Activated naive CD4-positive, alpha-beta T cell treated with anti-CD3 and anti-CD28 coated beads, Interleukin-2, amount 50 U/mL, for 24 hours (primary cell): Measurements from ENCODE around the gene NID2.
A peak's percentile ranks its signal among the peaks of the same experiment; 100 is the strongest.

Experiments
- H3K27ac Mint-ChIP-seq: one replicate; pipeline ENCODE4 v1.8.0; 2021; ENCODE audit warnings: mild to moderate bottlenecking, mixed read lengths
- H3K27me3 Mint-ChIP-seq: one replicate; pipeline ENCODE4 v1.8.0; 2021; ENCODE audit warnings: mixed read lengths
- H3K36me3 Mint-ChIP-seq: one replicate; pipeline ENCODE4 v1.8.0; 2021; ENCODE audit warnings: mixed read lengths
- H3K4me1 Mint-ChIP-seq: one replicate; pipeline ENCODE4 v1.8.0; 2021; ENCODE audit warnings: mixed read lengths
- H3K4me3 Mint-ChIP-seq: one replicate; pipeline ENCODE4 v1.8.0; 2021; ENCODE audit warnings: mild to moderate bottlenecking, mixed read lengths
- H3K9me3 Mint-ChIP-seq: one replicate; pipeline ENCODE4 v1.8.0; 2021; ENCODE audit warnings: mixed read lengths

The NID2 gene

GRCh38 chr14:51989293-51990234 is 79.3 kb downstream of the NID2 start, which contains the start of gene RTRAF:
Gene RTRAF (plus strand): TSS chr14:51989546. CDS start chr14:51989640, 94 bp downstream.
- Mint-ChIP-seq H3K9me3 (no peaks in the 10 kb centered on the region), H3K36me3 (peaks cover 12% of the 10 kb centered on the region), H3K4me3 (peak within 1 kb of the TSS; percentile 98), H3K27ac (peak within 1 kb of the TSS; percentile 99), H3K4me1 (peaks cover 41% of the 10 kb centered on the region), H3K27me3 (no peaks in the 10 kb centered on the region)

- Mint-ChIP-seq H3K27me3 (no peaks in the 10 kb centered on the region), H3K4me1 (peaks cover 31% of the 10 kb centered on the region), H3K9me3 (no peaks in the 10 kb centered on the region), H3K27ac (peak overlapping the region; percentile 86), H3K36me3 (peaks cover 7% of the 10 kb centered on the region), H3K4me3 (peak overlapping the region; percentile 98)
Observed at GRCh38 chr14:51988221-51988620, 80.6 kb downstream of the NID2 start.

- Mint-ChIP-seq H3K4me1 (peaks cover 6% of the 10 kb centered on the region), H3K4me3 (no peak overlapping the region), H3K27ac (no peak overlapping the region), H3K36me3 (no peaks in the 10 kb centered on the region), H3K27me3 (no peaks in the 10 kb centered on the region), H3K9me3 (no peaks in the 10 kb centered on the region)
Observed at GRCh38 chr14:51981218-51981854, 87.5 kb downstream of the NID2 start.

DNA sequence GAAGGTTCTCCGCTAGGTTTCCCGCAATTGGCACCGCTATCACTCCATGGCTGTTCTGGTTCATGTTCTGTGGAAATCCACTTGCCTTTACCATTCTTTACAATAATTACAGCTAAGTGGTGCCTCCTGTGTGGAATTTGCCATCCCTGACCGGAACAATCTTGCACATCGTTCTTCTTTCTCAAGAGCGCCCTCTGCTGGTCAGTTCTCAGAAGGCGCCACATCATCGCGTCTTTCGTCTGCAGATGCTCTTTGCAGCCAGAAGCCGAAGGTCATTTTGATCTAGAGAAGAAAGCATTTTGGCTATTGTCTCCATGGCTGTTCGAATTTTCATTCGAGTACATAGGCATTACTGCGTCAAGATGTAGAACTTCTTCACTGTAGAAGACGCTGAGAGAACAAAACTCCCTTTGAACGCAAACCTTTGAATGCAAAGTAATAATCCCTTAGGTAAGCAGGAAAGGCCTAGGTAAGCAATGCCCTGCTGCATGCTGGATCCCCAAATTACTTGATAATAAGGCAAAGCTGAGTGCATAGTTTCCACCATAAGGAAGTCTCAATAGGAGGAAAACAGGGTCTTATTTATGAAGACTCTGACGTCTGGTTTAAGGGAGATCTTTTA is 89.7 kb downstream of the NID2 start:
- peaks cover 6% of the 10 kb centered on the region for H3K4me1 Mint-ChIP-seq
- no peak overlapping the region for H3K4me3 Mint-ChIP-seq
- peak overlapping the region; percentile 47 for H3K27ac Mint-ChIP-seq
- no peaks in the 10 kb centered on the region for H3K36me3 Mint-ChIP-seq
- no peaks in the 10 kb centered on the region for H3K9me3 Mint-ChIP-seq
- H3K27me3 Mint-ChIP-seq, result no peaks in the 10 kb centered on the region

DNA sequence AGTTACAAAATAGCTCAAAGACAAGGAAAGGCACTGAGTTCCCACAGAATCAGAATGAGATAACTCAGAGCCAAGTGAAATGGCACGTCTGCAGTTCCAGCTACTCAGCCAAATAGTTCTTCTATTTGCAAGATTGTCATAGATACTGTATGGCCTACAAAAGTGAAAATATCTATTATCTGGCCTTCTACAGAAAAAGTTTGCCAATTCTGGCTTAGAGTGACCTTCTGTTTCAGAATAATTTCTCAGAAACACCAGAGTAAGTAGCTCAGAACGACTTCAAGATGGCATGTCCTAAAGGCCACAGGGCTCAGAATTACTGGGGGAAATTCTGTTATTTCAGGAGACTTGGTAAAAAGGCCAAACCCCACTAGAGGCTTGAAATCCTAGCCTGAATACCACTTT is 90.2 kb downstream of the NID2 start:
- H3K36me3 Mint-ChIP-seq, result no peaks in the 10 kb centered on the region
- peaks cover 6% of the 10 kb centered on the region for H3K4me1 Mint-ChIP-seq
- H3K4me3 Mint-ChIP-seq, result no peak overlapping the region
- H3K27ac Mint-ChIP-seq, result no peak overlapping the region
- no peaks in the 10 kb centered on the region for H3K9me3 Mint-ChIP-seq
- no peaks in the 10 kb centered on the region for H3K27me3 Mint-ChIP-seq

GRCh38 chr14:51977075-51977474 is 91.8 kb downstream of the NID2 start:
- Mint-ChIP-seq H3K9me3 (no peaks in the 10 kb centered on the region), H3K27me3 (no peaks in the 10 kb centered on the region), H3K4me3 (no peak overlapping the region), H3K36me3 (no peaks in the 10 kb centered on the region), H3K27ac (no peak overlapping the region), H3K4me1 (peaks cover 6% of the 10 kb centered on the region)

GRCh38 chr14:51972566-51972965 is 96.3 kb downstream of the NID2 start:
- Mint-ChIP-seq H3K27me3 (no peaks in the 10 kb centered on the region), H3K36me3 (no peaks in the 10 kb centered on the region), H3K4me3 (no peak overlapping the region), H3K27ac (no peak overlapping the region), H3K9me3 (no peaks in the 10 kb centered on the region), H3K4me1 (no peaks in the 10 kb centered on the region)

DNA sequence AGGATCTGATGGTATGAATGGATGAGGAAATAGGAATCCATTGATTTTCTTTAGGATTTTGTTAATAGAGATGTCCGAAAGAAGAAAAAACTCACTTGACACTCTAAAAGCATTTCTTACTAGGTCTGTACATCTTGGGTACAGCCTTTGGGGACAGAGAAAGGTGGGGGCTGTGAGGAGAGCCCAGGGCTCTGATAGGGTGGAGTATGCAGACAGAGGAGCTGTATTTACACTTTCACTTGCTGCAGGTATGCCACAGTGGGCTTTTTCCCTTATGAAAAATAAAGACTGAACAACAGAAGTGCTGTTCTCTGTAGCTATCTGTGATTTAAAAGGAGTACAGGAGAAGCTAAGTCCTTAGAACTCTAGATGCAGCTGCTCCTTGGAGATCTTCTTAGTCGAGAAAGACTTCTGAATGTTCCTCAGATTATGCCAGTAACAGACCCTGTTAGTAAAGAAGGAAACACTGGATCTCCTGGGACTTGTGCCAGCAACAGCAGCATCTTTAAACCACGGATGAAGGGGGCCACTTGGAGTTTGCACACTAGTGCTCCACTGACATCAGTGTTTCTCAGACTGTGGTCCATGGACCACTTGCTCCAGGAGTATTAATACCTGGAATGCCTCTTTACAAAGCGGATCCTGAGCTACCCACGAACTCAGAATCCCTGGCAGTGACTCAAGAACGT is 98.9 kb downstream of the NID2 start:
- Mint-ChIP-seq H3K9me3 (no peaks in the 10 kb centered on the region), H3K4me1 (peaks cover 3% of the 10 kb centered on the region), H3K4me3 (no peak overlapping the region), H3K27me3 (no peaks in the 10 kb centered on the region), H3K27ac (peak overlapping the region; percentile 67), H3K36me3 (peaks cover 5% of the 10 kb centered on the region)

- peak overlapping the region; percentile 41 for H3K27ac Mint-ChIP-seq
- no peaks in the 10 kb centered on the region for H3K9me3 Mint-ChIP-seq
- H3K4me1 Mint-ChIP-seq, result peaks cover 20% of the 10 kb centered on the region
- no peaks in the 10 kb centered on the region for H3K27me3 Mint-ChIP-seq
- peaks cover 9% of the 10 kb centered on the region for H3K36me3 Mint-ChIP-seq
- no peak overlapping the region for H3K4me3 Mint-ChIP-seq
Observed at GRCh38 chr14:51967521-51967920, 101.3 kb downstream of the NID2 start.

- peak overlapping the region; percentile 58 for H3K4me3 Mint-ChIP-seq
- peaks cover 19% of the 10 kb centered on the region for H3K9me3 Mint-ChIP-seq
- peak overlapping the region; percentile 85 for H3K27ac Mint-ChIP-seq
- peaks cover 37% of the 10 kb centered on the region for H3K36me3 Mint-ChIP-seq
- H3K4me1 Mint-ChIP-seq, result peaks cover 61% of the 10 kb centered on the region
- H3K27me3 Mint-ChIP-seq, result no peaks in the 10 kb centered on the region
Observed at GRCh38 chr14:51963286-51963685, 105.6 kb downstream of the NID2 start.

DNA sequence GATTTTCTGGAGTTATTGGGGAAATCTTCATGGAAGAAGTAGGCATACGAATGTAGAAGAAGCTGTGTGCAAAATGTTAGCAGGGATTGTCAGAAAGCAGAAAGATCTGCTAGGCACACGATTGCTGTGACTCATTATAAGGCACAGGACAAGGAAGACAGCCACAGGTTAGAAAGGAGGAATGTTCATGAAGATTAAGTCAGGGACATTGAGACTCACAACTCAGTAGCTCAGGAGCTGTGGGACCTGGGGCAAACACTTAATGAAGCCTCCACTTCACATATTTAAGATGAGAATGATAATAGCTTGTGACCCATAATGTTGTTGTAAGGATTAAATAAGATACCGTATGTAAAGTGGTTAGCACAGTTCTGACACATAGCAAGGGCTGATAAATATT is 106.1 kb downstream of the NID2 start:
- H3K27ac Mint-ChIP-seq, result peak overlapping the region; percentile 94
- peaks cover 40% of the 10 kb centered on the region for H3K36me3 Mint-ChIP-seq
- peaks cover 19% of the 10 kb centered on the region for H3K9me3 Mint-ChIP-seq
- H3K27me3 Mint-ChIP-seq, result no peaks in the 10 kb centered on the region
- H3K4me1 Mint-ChIP-seq, result peaks cover 61% of the 10 kb centered on the region
- H3K4me3 Mint-ChIP-seq, result peak overlapping the region; percentile 51

- peaks cover 67% of the 10 kb centered on the region for H3K4me1 Mint-ChIP-seq
Observed at GRCh38 chr14:51960866-51961265, 108.0 kb downstream of the NID2 start.

GRCh38 chr14:51959928-51960327 is 108.9 kb downstream of the NID2 start:
- H3K4me3 Mint-ChIP-seq, result no peak overlapping the region
- H3K4me1 Mint-ChIP-seq, result peaks cover 63% of the 10 kb centered on the region
- H3K9me3 Mint-ChIP-seq, result peaks cover 27% of the 10 kb centered on the region
- no peaks in the 10 kb centered on the region for H3K27me3 Mint-ChIP-seq
- H3K27ac Mint-ChIP-seq, result peak overlapping the region; percentile 61
- peaks cover 51% of the 10 kb centered on the region for H3K36me3 Mint-ChIP-seq

More at GRCh38 chr14:51960866-51961265, 108.0 kb downstream of the NID2 start:
- peak overlapping the region; percentile 42 for H3K27ac Mint-ChIP-seq
- H3K27me3 Mint-ChIP-seq, result no peaks in the 10 kb centered on the region
- H3K4me3 Mint-ChIP-seq, result no peak overlapping the region
- peaks cover 50% of the 10 kb centered on the region for H3K36me3 Mint-ChIP-seq
- H3K9me3 Mint-ChIP-seq, result peaks cover 27% of the 10 kb centered on the region

DNA sequence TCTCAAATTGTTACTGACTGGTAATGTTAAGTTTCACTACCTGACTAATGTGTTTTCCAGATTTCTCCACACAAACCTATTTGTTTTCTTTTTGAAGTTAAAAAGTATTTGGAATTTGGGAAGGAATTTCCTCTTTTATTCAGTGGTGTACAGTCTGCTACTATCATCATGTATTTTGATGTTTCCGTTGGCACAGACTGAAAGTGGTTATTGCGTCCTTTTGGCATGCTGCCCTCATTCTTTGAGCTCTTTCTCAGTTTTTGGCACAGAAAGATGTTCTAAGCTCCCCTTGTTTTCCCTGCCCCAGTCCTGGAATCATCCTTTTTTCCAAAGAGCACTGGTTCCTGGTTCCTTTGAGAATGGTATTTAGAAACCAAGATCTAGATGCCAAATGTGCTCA is 110.9 kb downstream of the NID2 start:
- no peak overlapping the region for H3K4me3 Mint-ChIP-seq
- H3K36me3 Mint-ChIP-seq, result peaks cover 51% of the 10 kb centered on the region
- H3K27me3 Mint-ChIP-seq, result no peaks in the 10 kb centered on the region
- H3K9me3 Mint-ChIP-seq, result peaks cover 27% of the 10 kb centered on the region
- H3K27ac Mint-ChIP-seq, result no peak overlapping the region
- H3K4me1 Mint-ChIP-seq, result peaks cover 56% of the 10 kb centered on the region
